Kidney (tissue), 14 donors: ENCODE results near the gene FHL2. TPM values are rescaled to one million over a fixed set of nuclear protein-coding genes. Genes with fewer than 3 reads are reported as not detected.

Source experiments
- DNase-seq, 5 donors: peaks; one replicate each; pipeline ENCODE4 v3.0.0-alpha.2; 2013 to 2020
- FAIRE-seq: peaks from 2 replicates; lab custom pipeline; 2012; peaks lifted over from hg19 to GRCh38; lab: Jason Lieb, UNC
- H3K27ac ChIP-seq, 2 donors: one replicate each; pipeline ENCODE4 v1.7.0; 2013; ENCODE audit warnings: low read depth in 2 of 2, low read length in 2 of 2, inconsistent platforms in 1 of 2
- H3K27me3 ChIP-seq: one replicate; pipeline ENCODE4 v1.7.1; 2013; ENCODE audit warnings: low read length, inconsistent platforms; ENCODE audit not compliant: control insufficient read depth, insufficient read depth
- H3K36me3 ChIP-seq, 3 donors: one replicate each; pipeline versions ENCODE4 v1.7.0 to v1.7.1; 2013; ENCODE audit warnings: low read length in 3 of 3, control low read depth in 1 of 3, inconsistent platforms in 1 of 3; ENCODE audit not compliant: insufficient read depth in 3 of 3, control insufficient read depth in 2 of 3
- H3K4me1 ChIP-seq, 3 donors: one replicate each; pipeline versions ENCODE4 v1.7.0 to v1.7.1; 2013; ENCODE audit warnings: low read length in 3 of 3, inconsistent platforms in 1 of 3, low read depth in 1 of 3; ENCODE audit not compliant: control insufficient read depth in 2 of 3, insufficient read depth in 2 of 3
- H3K4me3 ChIP-seq, 3 donors: one replicate each; pipeline versions ENCODE4 v1.7.0 to v1.8.1; 2013; ENCODE audit warnings: low read length in 3 of 3, control low read depth in 1 of 3, inconsistent platforms in 1 of 3
- H3K9ac ChIP-seq, 3 donors: one replicate each; pipeline versions ENCODE4 v1.7.0 to v1.7.1; 2013; ENCODE audit warnings: low read length in 3 of 3, control low read depth in 1 of 3, inconsistent platforms in 1 of 3
- H3K9me3 ChIP-seq, 3 donors: one replicate each; pipeline versions ENCODE4 v1.7.0 to v1.7.1; 2013; ENCODE audit warnings: low read length in 3 of 3, control low read depth in 1 of 3, inconsistent platforms in 1 of 3; ENCODE audit not compliant: control insufficient read depth in 2 of 3, insufficient read depth in 1 of 3
- CTCF ChIP-seq: IDR thresholded peaks from 3 replicates; pipeline ENCODE4 v1.5.1; 2012; ENCODE audit warnings: mild to moderate bottlenecking, moderate library complexity, borderline replicate concordance; ENCODE audit not compliant: insufficient read depth; ENCODE audit errors: extremely low read depth
- intact Hi-C: fragments of 100-400 bp; cut with DNase I; formaldehyde crosslinking; loops from one replicate; pipeline ENCODE4 v1.11.1; 2022
- polyA plus RNA-seq: library from polyadenylated mRNA; stranded (reverse); fragments of 350-450 nt; fragmentation: Illumina TruSeq; extraction: RNeasy Lipid Tissue Mini Kit (QIAGEN cat#74804); gene quantifications from one replicate; pipeline ENCODE4 v1.2.3, GENCODE V29; 2014; ENCODE audit warnings: low read depth, low replicate concordance; ENCODE audit not compliant: insufficient read depth
- total RNA-seq: library from RNA; stranded (reverse); fragmentation: NEBNext Ultra II Directional; extraction: Animal tissue kit (Norgen Biotek cat#: 25700); gene quantifications from one replicate; pipeline ENCODE4 v1.2.1, GENCODE V29; 2021
- donor health status: control.
- donor health status: control.
- donor health status: control.
- donor health status: control.
- donor health status: control.
- donor health status: DM: yes; HTN: yes; CAD: no.
- donor health status: Normal renal cell carcinoma (clear cell type).

The FHL2 gene
- total and polyA plus RNA-seq, 2 donors from 2014 or later, result 23.4 to 75.9 TPM

- DNase-seq (no peak), FAIRE-seq (no peak)
- H3K9ac ChIP-seq, result no peak overlapping the region
- no peaks in the 10 kb centered on the region for H3K27me3 ChIP-seq
- H3K36me3 ChIP-seq, result peaks cover 0 to 8% (median 5%) of the 10 kb centered on the region in 3 donors
- intact Hi-C loops, result no loop called here
- H3K4me1 ChIP-seq, result peaks cover 5 to 10% (median 9%) of the 10 kb centered on the region in 3 donors
- no peak overlapping the region for H3K4me3 ChIP-seq
- no peak for TF ChIP-seq CTCF
- H3K27ac ChIP-seq, result no peak overlapping the region
- no peaks in the 10 kb centered on the region for H3K9me3 ChIP-seq
Observed at GRCh38 chr2:105335469-105335868, 63.4 kb downstream of the FHL2 start.

GRCh38 chr2:105334211-105334610 is 64.6 kb downstream of the FHL2 start:
- H3K4me1 ChIP-seq, result peaks cover 5 to 13% (median 10%) of the 10 kb centered on the region in 3 donors
- no peak overlapping the region for H3K9ac ChIP-seq
- no peaks in the 10 kb centered on the region for H3K27me3 ChIP-seq
- intact Hi-C loops, result no loop called here
- H3K27ac ChIP-seq, result no peak overlapping the region
- FAIRE-seq (no peak), DNase-seq (no peak)
- no peak overlapping the region for H3K4me3 ChIP-seq
- no peaks in the 10 kb centered on the region for H3K9me3 ChIP-seq
- H3K36me3 ChIP-seq, result peaks cover 0 to 4% (median 0%) of the 10 kb centered on the region in 3 donors
- no peak for TF ChIP-seq CTCF

GRCh38 chr2:105330681-105331375 is 68.0 kb downstream of the FHL2 start:
- peak overlapping the region in 1 of 3 donors; percentile 83 for H3K9ac ChIP-seq
- no peaks in the 10 kb centered on the region for H3K27me3 ChIP-seq
- peaks cover 0 to 17% (median 12%) of the 10 kb centered on the region in 3 donors for H3K4me1 ChIP-seq
- H3K36me3 ChIP-seq, result peaks cover 0 to 4% (median 0%) of the 10 kb centered on the region in 3 donors
- no peak overlapping the region for H3K4me3 ChIP-seq
- H3K27ac ChIP-seq, result peak overlapping the region in 1 of 2 donors; percentile 45
- TF ChIP-seq CTCF, result no peak
- DNase-seq (no peak), FAIRE-seq (no peak)
- intact Hi-C loops, result no loop called here
- H3K9me3 ChIP-seq, result no peaks in the 10 kb centered on the region
